Measurements from ENCODE around the gene LIMS1. TPM values are rescaled to one million over a fixed set of nuclear protein-coding genes. Genes with fewer than 3 reads are reported as not detected.

The LIMS1 gene
- total and polyA plus RNA-seq, 2 donors (not counting 1 experiment from before 2014, with no cell fraction given) = 14.0 to 22.1 TPM

- Histone ChIP-seq H3K79me2 (ENCODE audit: control insufficient read depth, insufficient read depth, low read length) (peaks cover 84% of the 10 kb centered on the region), H3K27me3 (replicated peaks in 1 of 4; ENCODE audit: control extremely low read depth in 1 of 4, control insufficient read depth in 3 of 4, insufficient read depth in 4 of 4, low read length in 3 of 4) (no peaks in the 10 kb centered on the region), H3K9me3 (ENCODE audit: control extremely low read depth in 1 of 3, control insufficient read depth in 2 of 3, insufficient read depth in 1 of 3, low read length in 2 of 3) (no peaks in the 10 kb centered on the region), H2AFZ (ENCODE audit: insufficient read depth, low read depth, low read length, poor library complexity, severe bottlenecking) (no peak overlapping the region), H3K36me3 (replicated peaks in 1 of 2; ENCODE audit: control extremely low read depth in 1 of 2, control insufficient read depth in 1 of 2, extremely low read depth in 1 of 2, insufficient read depth in 2 of 2, low read length in 1 of 2) (no peaks in the 10 kb centered on the region), H4K20me1 (ENCODE audit: control insufficient read depth, insufficient read depth, low read length, poor library complexity, severe bottlenecking) (no peaks in the 10 kb centered on the region), H3K4me1 (ENCODE audit: control insufficient read depth in 2 of 2, insufficient read depth in 2 of 2, low read length in 2 of 2) (peaks cover 28 to 29% of the 10 kb centered on the region in 2 donors), H3K9ac (ENCODE audit: low read length) (no peak overlapping the region), H3K4me3 (ENCODE audit: control extremely low read depth in 1 of 5, extremely low read depth in 1 of 5, insufficient read depth in 1 of 5, low read depth in 2 of 5, low read length in 4 of 5) (no peak overlapping the region), H3K4me2 (replicated peaks; ENCODE audit: low read depth, low read length, poor library complexity, severe bottlenecking) (no peak overlapping the region), H3K27ac (ENCODE audit: low read length in 2 of 2) (no peak overlapping the region)
- POLR2A ChIA-PET = no interaction called here
- TF ChIP-seq CTCF (IDR thresholded peaks at IDR 0.05) (no peak), EZH2 (IDR thresholded peaks at IDR 0.05; ENCODE audit: borderline replicate concordance, insufficient read depth, low read depth, low read length, poor library complexity, severe bottlenecking) (no peak)
- CTCF ChIA-PET = interaction anchor here (0.6 to 3.6 kb wide), 3 partner anchors 9 to 16 kb away, joined by 3 to 38 read pairs (median 6); no protein-coding TSS in a partner anchor
- ATAC-seq (ENCODE audit: low read depth) (no peak), DNase-seq (no peak)
- Mint-ChIP-seq H3K9me3 (ENCODE audit: insufficient read depth) (no peaks in the 10 kb centered on the region), H3K4me1 (peaks cover 44% of the 10 kb centered on the region), H3K27ac (no peak overlapping the region), H3K4me3 (no peak overlapping the region), H3K27me3 (no peaks in the 10 kb centered on the region)
- intact Hi-C loops (cut with micrococcal nuclease) = no loop called here
- no CpG with 5 or more reads among the region's 2 CpGs for whole genome bisulfite sequencing (ENCODE audit: insufficient coverage)
These were observed 92.7 kb downstream of the LIMS1 start for GRCh38 chr2:108626995-108627394.

- TF ChIP-seq EZH2 (IDR thresholded peaks at IDR 0.05; ENCODE audit: borderline replicate concordance, insufficient read depth, low read depth, low read length, poor library complexity, severe bottlenecking) = no peak
- no peak for TF ChIP-seq CTCF (IDR thresholded peaks at IDR 0.05)
- Mint-ChIP-seq H3K27me3 (no peaks in the 10 kb centered on the region), H3K4me1 (peaks cover 51% of the 10 kb centered on the region), H3K27ac (no peak overlapping the region), H3K9me3 (ENCODE audit: insufficient read depth) (no peaks in the 10 kb centered on the region), H3K4me3 (no peak overlapping the region)
- no peaks in the 10 kb centered on the region for H3K9me3 ChIP-seq (ENCODE audit: control extremely low read depth in 1 of 3, control insufficient read depth in 2 of 3, insufficient read depth in 1 of 3, low read length in 2 of 3)
- no peak overlapping the region for H3K9ac ChIP-seq (ENCODE audit: low read length)
- no peak overlapping the region for H3K4me2 ChIP-seq (replicated peaks; ENCODE audit: low read depth, low read length, poor library complexity, severe bottlenecking)
- H3K79me2 ChIP-seq (ENCODE audit: control insufficient read depth, insufficient read depth, low read length) = peaks cover 88% of the 10 kb centered on the region
- H3K27ac ChIP-seq (ENCODE audit: low read length in 2 of 2) = no peak overlapping the region
- peaks cover 8% of the 10 kb centered on the region for H4K20me1 ChIP-seq (ENCODE audit: control insufficient read depth, insufficient read depth, low read length, poor library complexity, severe bottlenecking)
- ATAC-seq (ENCODE audit: low read depth) = no peak
- intact Hi-C loops (cut with micrococcal nuclease) = loop anchor here (2.0 kb wide), 1 partner anchor 15 kb away; no protein-coding TSS in a partner anchor
- no peaks in the 10 kb centered on the region for H3K36me3 ChIP-seq (replicated peaks in 1 of 2; ENCODE audit: control extremely low read depth in 1 of 2, control insufficient read depth in 1 of 2, extremely low read depth in 1 of 2, insufficient read depth in 2 of 2, low read length in 1 of 2)
- CTCF ChIA-PET = interaction anchor here (0.9 to 3.1 kb wide), 5 partner anchors 7 to 21 kb away, joined by 3 to 12 read pairs (median 4); no protein-coding TSS in a partner anchor
- POLR2A ChIA-PET = no interaction called here
- H2AFZ ChIP-seq (ENCODE audit: insufficient read depth, low read depth, low read length, poor library complexity, severe bottlenecking) = no peak overlapping the region
- no peak overlapping the region for H3K4me3 ChIP-seq (ENCODE audit: control extremely low read depth in 1 of 5, extremely low read depth in 1 of 5, insufficient read depth in 1 of 5, low read depth in 2 of 5, low read length in 4 of 5)
- peaks cover 32% of the 10 kb centered on the region in 2 donors for H3K4me1 ChIP-seq (ENCODE audit: control insufficient read depth in 2 of 2, insufficient read depth in 2 of 2, low read length in 2 of 2)
- WGBS (ENCODE audit: insufficient coverage) = 94% methylated on average over 2 of the region's 4 CpGs
- no peak for DNase-seq
- no peaks in the 10 kb centered on the region for H3K27me3 ChIP-seq (replicated peaks in 1 of 4; ENCODE audit: control extremely low read depth in 1 of 4, control insufficient read depth in 3 of 4, insufficient read depth in 4 of 4, low read length in 3 of 4)
These were observed 93.8 kb downstream of the LIMS1 start for GRCh38 chr2:108627911-108628567.

Data from B cell (primary cell).